ENCODE results near the gene MC1R. TPM values are rescaled to one million over a fixed set of nuclear protein-coding genes. Genes with fewer than 3 reads are reported as not detected.

Gene MC1R
- total and polyA plus RNA-seq, 2 experiments from 2014 or later: 0.74 to 4.3 TPM

- TF ChIP-seq ETS1 (IDR thresholded peaks at IDR 0.05): no peak
- TF ChIP-seq NANOG (IDR thresholded peaks at IDR 0.05; ENCODE audit: borderline replicate concordance): no peak
- no peak for TF ChIP-seq ZNF331 (CRISPR knock-in tag; IDR thresholded peaks at IDR 0.05; ENCODE audit: low read depth)
These were observed 15.7 kb upstream of the MC1R start (continued) for GRCh38 chr16:89902980-89903379.

DNA sequence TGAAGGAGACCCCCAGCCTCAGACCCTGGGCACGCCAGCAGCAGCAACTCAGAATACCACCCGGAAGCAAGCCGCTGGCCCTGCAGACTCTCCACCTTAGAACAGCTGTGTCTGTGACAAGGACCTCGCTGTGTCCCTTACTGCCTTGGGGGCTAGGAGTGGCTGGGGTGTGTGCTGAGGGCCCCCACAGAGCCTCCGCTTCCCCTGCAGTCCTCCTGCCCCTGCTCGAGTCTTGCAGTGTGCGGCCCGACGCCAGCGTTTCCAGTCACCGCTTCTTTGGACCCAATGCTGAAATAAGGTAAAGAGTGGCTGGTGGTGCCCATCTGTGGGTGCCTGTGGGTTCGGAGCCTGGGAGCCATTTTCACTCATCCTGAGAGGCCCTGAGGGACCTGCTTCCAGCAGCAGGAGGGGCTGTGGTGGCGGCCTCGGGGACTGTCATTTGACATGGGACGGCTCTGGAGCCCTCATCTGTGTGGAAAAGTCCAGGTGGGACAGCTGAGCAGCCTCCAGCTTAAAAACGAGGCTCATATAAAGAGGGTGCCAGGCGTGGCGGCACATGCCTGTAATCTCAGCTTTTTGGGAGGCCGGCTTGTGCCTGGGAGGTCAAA is 14.7 kb upstream of the MC1R start:
- peaks cover 54% of the 10 kb centered on the region for H3K36me3 Mint-ChIP-seq (ENCODE audit: low read depth)
- H3F3A ChIP-seq (replicated peaks; ENCODE audit: low read depth): 0 out of 2 replicates have a peak, but pooled peaks cover 6% of the 10 kb centered on the region
- no peaks in the 10 kb centered on the region for H3K27me3 ChIP-seq (ENCODE audit: insufficient read depth)
- H3K4me2 ChIP-seq: no peak overlapping the region
- no peak overlapping the region for H3K27ac Mint-ChIP-seq
- no peaks in the 10 kb centered on the region for H3K4me1 ChIP-seq (ENCODE audit: insufficient read depth)
- no peaks in the 10 kb centered on the region for H3K79me2 ChIP-seq (replicated peaks; ENCODE audit: insufficient read depth)
- no peaks in the 10 kb centered on the region for H4K20me1 ChIP-seq (replicated peaks; ENCODE audit: insufficient read depth)
- H3K4me3 ChIP-seq: no peak overlapping the region
- H3K36me3 ChIP-seq (ENCODE audit: insufficient read depth): peaks cover 4% of the 10 kb centered on the region; the same call in 1 of the 2 replicates
- H3K27ac ChIP-seq (ENCODE audit: low read depth): no peak overlapping the region
- H3K27me3 Mint-ChIP-seq (ENCODE audit: insufficient read depth, low read depth, poor library complexity): peaks cover 11% of the 10 kb centered on the region
- TF ChIP-seq, protein P1, sequence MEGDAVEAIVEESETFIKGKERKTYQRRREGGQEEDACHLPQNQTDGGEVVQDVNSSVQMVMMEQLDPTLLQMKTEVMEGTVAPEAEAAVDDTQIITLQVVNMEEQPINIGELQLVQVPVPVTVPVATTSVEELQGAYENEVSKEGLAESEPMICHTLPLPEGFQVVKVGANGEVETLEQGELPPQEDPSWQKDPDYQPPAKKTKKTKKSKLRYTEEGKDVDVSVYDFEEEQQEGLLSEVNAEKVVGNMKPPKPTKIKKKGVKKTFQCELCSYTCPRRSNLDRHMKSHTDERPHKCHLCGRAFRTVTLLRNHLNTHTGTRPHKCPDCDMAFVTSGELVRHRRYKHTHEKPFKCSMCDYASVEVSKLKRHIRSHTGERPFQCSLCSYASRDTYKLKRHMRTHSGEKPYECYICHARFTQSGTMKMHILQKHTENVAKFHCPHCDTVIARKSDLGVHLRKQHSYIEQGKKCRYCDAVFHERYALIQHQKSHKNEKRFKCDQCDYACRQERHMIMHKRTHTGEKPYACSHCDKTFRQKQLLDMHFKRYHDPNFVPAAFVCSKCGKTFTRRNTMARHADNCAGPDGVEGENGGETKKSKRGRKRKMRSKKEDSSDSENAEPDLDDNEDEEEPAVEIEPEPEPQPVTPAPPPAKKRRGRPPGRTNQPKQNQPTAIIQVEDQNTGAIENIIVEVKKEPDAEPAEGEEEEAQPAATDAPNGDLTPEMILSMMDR (conservative IDR thresholded peaks at IDR 0.05; ENCODE audit: low read depth in 2 of 2): no peak
- TF ChIP-seq ZNF114 (CRISPR knock-in tag; IDR thresholded peaks at IDR 0.05) (no peak), EZH2phosphoT487 (IDR thresholded peaks at IDR 0.05; ENCODE audit: unreplicated experiment) (no peak)
- no peak for DNase-seq (ENCODE audit: low spot score)
- H3K9me3 Mint-ChIP-seq: peaks cover 14% of the 10 kb centered on the region
- no peaks in the 10 kb centered on the region for H3K4me1 Mint-ChIP-seq
- no peak overlapping the region for H2AFZ ChIP-seq
- no peaks in the 10 kb centered on the region for H3K9me2 ChIP-seq (ENCODE audit: insufficient read depth)
- H3K4me3 Mint-ChIP-seq: no peak overlapping the region
- ATAC-seq: no peak

- no peaks in the 10 kb centered on the region for H3K27me3 ChIP-seq (ENCODE audit: insufficient read depth)
- no peaks in the 10 kb centered on the region for H3K9me2 ChIP-seq (ENCODE audit: insufficient read depth)
- H3K9me3 Mint-ChIP-seq: peaks cover 18% of the 10 kb centered on the region
- H3K27ac Mint-ChIP-seq: no peak overlapping the region
- H3K79me2 ChIP-seq (replicated peaks; ENCODE audit: insufficient read depth): no peaks in the 10 kb centered on the region
- H3F3A ChIP-seq (replicated peaks; ENCODE audit: low read depth): 0 out of 2 replicates have a peak, but pooled peaks cover 10% of the 10 kb centered on the region
- no peak overlapping the region for H3K4me3 ChIP-seq
- no peaks in the 10 kb centered on the region for H4K20me1 ChIP-seq (replicated peaks; ENCODE audit: insufficient read depth)
- no peak overlapping the region for H3K4me3 Mint-ChIP-seq
- H3K4me1 ChIP-seq (ENCODE audit: insufficient read depth): 0 out of 2 replicates have a peak, but pooled peaks cover under 1% of the 10 kb centered on the region
- DNase-seq (ENCODE audit: low spot score) (no peak), ATAC-seq (no peak)
- no peaks in the 10 kb centered on the region; the same call in 1 of the 2 replicates for H3K36me3 ChIP-seq (ENCODE audit: insufficient read depth)
- H3K27ac ChIP-seq (ENCODE audit: low read depth): no peak overlapping the region
- H3K27me3 Mint-ChIP-seq (ENCODE audit: insufficient read depth, low read depth, poor library complexity): peaks cover 11% of the 10 kb centered on the region
- no peak overlapping the region for H2AFZ ChIP-seq
- no peak overlapping the region for H3K4me2 ChIP-seq
- H3K4me1 Mint-ChIP-seq: 0 out of 3 replicates have a peak, but pooled peaks cover 2% of the 10 kb centered on the region
- H3K36me3 Mint-ChIP-seq (ENCODE audit: low read depth): peaks cover 54% of the 10 kb centered on the region
- TF ChIP-seq CREB1 (CRISPR knock-in tag; IDR thresholded peaks at IDR 0.05; ENCODE audit: low read depth) (no peak), ETS1 (IDR thresholded peaks at IDR 0.05) (no peak), ZNF331 (CRISPR knock-in tag; IDR thresholded peaks at IDR 0.05; ENCODE audit: low read depth) (no peak), JUNB (IDR thresholded peaks at IDR 0.05; ENCODE audit: unreplicated experiment) (no peak), EZH2 (IDR thresholded peaks at IDR 0.05; ENCODE audit: low read depth, unreplicated experiment) (no peak), EZH2phosphoT487 (IDR thresholded peaks at IDR 0.05; ENCODE audit: unreplicated experiment) (no peak), NANOG (IDR thresholded peaks at IDR 0.05; ENCODE audit: borderline replicate concordance) (no peak), ZNF114 (CRISPR knock-in tag; IDR thresholded peaks at IDR 0.05) (no peak)
- TF ChIP-seq, protein P1 (conservative IDR thresholded peaks at IDR 0.05; ENCODE audit: low read depth in 2 of 2): no peak
These were observed 13.8 kb upstream of the MC1R start for GRCh38 chr16:89904606-89905510.

All from GM23338 (cell line).